IPS-15b (cell line): ENCODE measurements around the gene EPAS1.

Experiments
- H3K27me3 ChIP-seq: one replicate; pipeline ENCODE4 v1.6.1; 2013; ENCODE audit warnings: low read length; ENCODE audit not compliant: control insufficient read depth, insufficient read depth
- H3K36me3 ChIP-seq: one replicate; pipeline ENCODE4 v1.6.1; 2013; ENCODE audit warnings: low read length; ENCODE audit not compliant: control insufficient read depth, insufficient read depth
- H3K4me1 ChIP-seq: one replicate; pipeline ENCODE4 v1.6.1; 2013; ENCODE audit warnings: mild to moderate bottlenecking, low read length; ENCODE audit not compliant: control insufficient read depth, insufficient read depth
- H3K4me3 ChIP-seq: one replicate; pipeline ENCODE4 v1.5.1; 2013; ENCODE audit warnings: low read depth, low read length
- H3K9ac ChIP-seq: one replicate; pipeline ENCODE4 v1.6.1; 2013; ENCODE audit warnings: low read depth, mild to moderate bottlenecking, low read length
- H3K9me3 ChIP-seq: one replicate; pipeline ENCODE4 v1.6.1; 2013; ENCODE audit warnings: mild to moderate bottlenecking, low read length; ENCODE audit not compliant: control insufficient read depth, insufficient read depth

Gene EPAS1

GRCh38 chr2:46329803-46330775 is 32.9 kb downstream of the EPAS1 start:
- H3K4me3 ChIP-seq = no peak overlapping the region
- no peaks in the 10 kb centered on the region for H3K36me3 ChIP-seq
- H3K9me3 ChIP-seq = no peaks in the 10 kb centered on the region
- H3K9ac ChIP-seq = no peak overlapping the region
- peaks cover 2% of the 10 kb centered on the region for H3K4me1 ChIP-seq
- no peaks in the 10 kb centered on the region for H3K27me3 ChIP-seq

- H3K9ac ChIP-seq = no peak overlapping the region
- H3K27me3 ChIP-seq = no peaks in the 10 kb centered on the region
- no peaks in the 10 kb centered on the region for H3K9me3 ChIP-seq
- H3K36me3 ChIP-seq = no peaks in the 10 kb centered on the region
- no peak overlapping the region for H3K4me3 ChIP-seq
- H3K4me1 ChIP-seq = peaks cover 5% of the 10 kb centered on the region
Measured at GRCh38 chr2:46331109-46331766, 34.0 kb downstream of the EPAS1 start.

GRCh38 chr2:46332686-46333281 is 35.6 kb downstream of the EPAS1 start:
- Histone ChIP-seq H3K4me1 (peaks cover 7% of the 10 kb centered on the region), H3K27me3 (peaks cover 6% of the 10 kb centered on the region), H3K9me3 (no peaks in the 10 kb centered on the region), H3K9ac (no peak overlapping the region), H3K36me3 (no peaks in the 10 kb centered on the region), H3K4me3 (no peak overlapping the region)

GRCh38 chr2:46333912-46334311 is 36.7 kb downstream of the EPAS1 start:
- Histone ChIP-seq H3K27me3 (peaks cover 8% of the 10 kb centered on the region), H3K36me3 (no peaks in the 10 kb centered on the region), H3K9me3 (no peaks in the 10 kb centered on the region), H3K4me1 (peaks cover 7% of the 10 kb centered on the region), H3K4me3 (no peak overlapping the region), H3K9ac (no peak overlapping the region)

GRCh38 chr2:46334389-46335271 is 37.4 kb downstream of the EPAS1 start:
- H3K27me3 ChIP-seq = peaks cover 8% of the 10 kb centered on the region
- no peak overlapping the region for H3K4me3 ChIP-seq
- H3K9me3 ChIP-seq = no peaks in the 10 kb centered on the region
- H3K9ac ChIP-seq = no peak overlapping the region
- H3K4me1 ChIP-seq = peaks cover 7% of the 10 kb centered on the region
- no peaks in the 10 kb centered on the region for H3K36me3 ChIP-seq

- H3K4me3 ChIP-seq = peak overlapping the region; percentile 16
- no peaks in the 10 kb centered on the region for H3K36me3 ChIP-seq
- peaks cover 7% of the 10 kb centered on the region for H3K4me1 ChIP-seq
- no peak overlapping the region for H3K9ac ChIP-seq
- H3K9me3 ChIP-seq = no peaks in the 10 kb centered on the region
- H3K27me3 ChIP-seq = peaks cover 8% of the 10 kb centered on the region
Measured at GRCh38 chr2:46335391-46336282, 38.4 kb downstream of the EPAS1 start.

GRCh38 chr2:46336283-46336959 is 39.2 kb downstream of the EPAS1 start:
- Histone ChIP-seq H3K4me3 (no peak overlapping the region), H3K36me3 (no peaks in the 10 kb centered on the region), H3K27me3 (peaks cover 8% of the 10 kb centered on the region), H3K4me1 (peaks cover 6% of the 10 kb centered on the region), H3K9me3 (no peaks in the 10 kb centered on the region), H3K9ac (no peak overlapping the region)

GRCh38 chr2:46337208-46337994 is 40.2 kb downstream of the EPAS1 start:
- H3K4me3 ChIP-seq = no peak overlapping the region
- no peaks in the 10 kb centered on the region for H3K36me3 ChIP-seq
- H3K27me3 ChIP-seq = peaks cover 8% of the 10 kb centered on the region
- no peak overlapping the region for H3K9ac ChIP-seq
- no peaks in the 10 kb centered on the region for H3K9me3 ChIP-seq
- H3K4me1 ChIP-seq = peaks cover 5% of the 10 kb centered on the region

- H3K9me3 ChIP-seq = no peaks in the 10 kb centered on the region
- H3K4me1 ChIP-seq = peaks cover 5% of the 10 kb centered on the region
- no peak overlapping the region for H3K9ac ChIP-seq
- H3K27me3 ChIP-seq = peaks cover 8% of the 10 kb centered on the region
- H3K36me3 ChIP-seq = no peaks in the 10 kb centered on the region
- H3K4me3 ChIP-seq = no peak overlapping the region
Measured at GRCh38 chr2:46338674-46339073, 41.5 kb downstream of the EPAS1 start.

- H3K27me3 ChIP-seq = peaks cover 8% of the 10 kb centered on the region
- H3K36me3 ChIP-seq = no peaks in the 10 kb centered on the region
- H3K9ac ChIP-seq = no peak overlapping the region
- peaks cover 5% of the 10 kb centered on the region for H3K4me1 ChIP-seq
- no peak overlapping the region for H3K4me3 ChIP-seq
- H3K9me3 ChIP-seq = no peaks in the 10 kb centered on the region
Measured at GRCh38 chr2:46339200-46339599, 42.0 kb downstream of the EPAS1 start.
